DND-41 (cell line): ENCODE measurements around the gene HMCN2.

Source experiments
- ATAC-seq: fragments of 200-7000 bp; cut with Tn5 transposase; 3 replicates; pipeline ENCODE4 v1.9.1; 2021; ENCODE audit warnings: low read depth; ENCODE audit not compliant: insufficient read depth
- DNase-seq: peaks from one replicate; pipeline ENCODE4 v3.0.0-alpha.2; 2020
- H2AFZ ChIP-seq: 2 replicates; pipeline ENCODE4 v1.6.0; 2012; ENCODE audit warnings: low read depth, low read length
- H3K27ac ChIP-seq: 2 replicates; pipeline ENCODE4 v1.5.1; 2012; ENCODE audit warnings: low read length, inconsistent platforms
- H3K27me3 ChIP-seq: fragments of 200-600 bp; sonication (generic); 2 replicates; pipeline ENCODE4 v1.6.0; 2012; ENCODE audit warnings: low read length, mild to moderate bottlenecking, inconsistent platforms; ENCODE audit not compliant: insufficient read depth, poor library complexity
- H3K36me3 ChIP-seq: 2 replicates; pipeline ENCODE4 v1.5.1; 2012; ENCODE audit warnings: low read length, inconsistent platforms; ENCODE audit not compliant: insufficient read depth
- H3K4me1 ChIP-seq: 2 replicates; pipeline ENCODE4 v1.5.1; 2012; ENCODE audit warnings: mild to moderate bottlenecking, low read length; ENCODE audit not compliant: insufficient read depth
- H3K4me2 ChIP-seq: 2 replicates; pipeline ENCODE4 v1.6.0; 2012; ENCODE audit warnings: mild to moderate bottlenecking, moderate library complexity, low read length, inconsistent platforms; ENCODE audit not compliant: insufficient read depth
- H3K4me3 ChIP-seq, 2 experiments: fragments of 200-600 bp in 1 of 2; shearing (Covaris generic) in 1 of 2; 2 replicates each; pipeline ENCODE4 v1.5.1; 2012 to 2016; ENCODE audit warnings: inconsistent platforms in 2 of 2, low read length in 2 of 2, mild to moderate bottlenecking in 2 of 2, low read depth in 1 of 2, moderate library complexity in 1 of 2
- H3K79me2 ChIP-seq: 2 replicates; pipeline ENCODE4 v1.6.0; 2012; ENCODE audit warnings: low read length, inconsistent platforms; ENCODE audit not compliant: insufficient read depth
- H3K9ac ChIP-seq: 2 replicates; pipeline ENCODE4 v1.6.0; 2012; ENCODE audit warnings: low read depth, mild to moderate bottlenecking, inconsistent platforms, low read length, moderate library complexity
- H3K9me3 ChIP-seq: 2 replicates; pipeline ENCODE4 v1.5.1; 2012; ENCODE audit warnings: low read length, moderate library complexity, mild to moderate bottlenecking, inconsistent platforms; ENCODE audit not compliant: insufficient read depth, severe bottlenecking
- H4K20me1 ChIP-seq: 2 replicates; pipeline ENCODE4 v1.6.0; 2012; ENCODE audit warnings: low read length; ENCODE audit not compliant: insufficient read depth
- EZH2 ChIP-seq: IDR thresholded peaks from 3 replicates; pipeline ENCODE4 v1.6.1; 2012; ENCODE audit warnings: borderline replicate concordance, low read depth, mild to moderate bottlenecking, moderate library complexity, low read length, inconsistent platforms; ENCODE audit not compliant: severe bottlenecking
- TF ChIP-seq, protein P1 (sequence below): IDR thresholded peaks from 2 replicates; pipeline ENCODE4 v1.5.1; 2012; ENCODE audit warnings: borderline replicate concordance, low read length, moderate library complexity, mild to moderate bottlenecking; ENCODE audit not compliant: poor library complexity, severe bottlenecking; ENCODE audit errors: extremely low read depth

Gene HMCN2

DNA sequence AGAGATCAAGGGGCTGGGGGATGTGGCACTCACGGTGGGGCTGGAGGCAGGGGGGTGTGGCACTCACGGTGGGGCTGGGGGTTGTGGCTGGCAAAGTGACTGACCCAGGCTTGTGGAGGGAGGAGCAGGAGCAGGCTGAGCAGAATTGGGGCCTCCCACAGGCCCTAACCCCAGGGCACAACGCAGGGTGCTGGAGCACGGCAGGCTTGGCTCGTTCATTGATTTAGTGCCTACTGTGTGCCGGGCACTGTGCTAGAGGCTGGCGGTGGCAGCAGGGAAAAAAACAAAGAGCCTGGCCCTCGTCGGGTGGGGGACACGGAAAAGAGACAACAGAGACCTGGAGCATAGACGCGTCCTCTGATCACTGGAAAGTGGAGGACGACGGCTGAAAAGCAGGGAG, 80.9 kb downstream of the HMCN2 start:
- TF ChIP-seq, protein P1, sequence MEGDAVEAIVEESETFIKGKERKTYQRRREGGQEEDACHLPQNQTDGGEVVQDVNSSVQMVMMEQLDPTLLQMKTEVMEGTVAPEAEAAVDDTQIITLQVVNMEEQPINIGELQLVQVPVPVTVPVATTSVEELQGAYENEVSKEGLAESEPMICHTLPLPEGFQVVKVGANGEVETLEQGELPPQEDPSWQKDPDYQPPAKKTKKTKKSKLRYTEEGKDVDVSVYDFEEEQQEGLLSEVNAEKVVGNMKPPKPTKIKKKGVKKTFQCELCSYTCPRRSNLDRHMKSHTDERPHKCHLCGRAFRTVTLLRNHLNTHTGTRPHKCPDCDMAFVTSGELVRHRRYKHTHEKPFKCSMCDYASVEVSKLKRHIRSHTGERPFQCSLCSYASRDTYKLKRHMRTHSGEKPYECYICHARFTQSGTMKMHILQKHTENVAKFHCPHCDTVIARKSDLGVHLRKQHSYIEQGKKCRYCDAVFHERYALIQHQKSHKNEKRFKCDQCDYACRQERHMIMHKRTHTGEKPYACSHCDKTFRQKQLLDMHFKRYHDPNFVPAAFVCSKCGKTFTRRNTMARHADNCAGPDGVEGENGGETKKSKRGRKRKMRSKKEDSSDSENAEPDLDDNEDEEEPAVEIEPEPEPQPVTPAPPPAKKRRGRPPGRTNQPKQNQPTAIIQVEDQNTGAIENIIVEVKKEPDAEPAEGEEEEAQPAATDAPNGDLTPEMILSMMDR: no peak
- TF ChIP-seq EZH2: no peak
- DNase-seq: no peak
- no peaks in the 10 kb centered on the region for H3K9me3 ChIP-seq
- no peaks in the 10 kb centered on the region for H3K36me3 ChIP-seq
- H3K27me3 ChIP-seq: no peaks in the 10 kb centered on the region
- H4K20me1 ChIP-seq: no peaks in the 10 kb centered on the region; the same call in 1 of the 2 replicates
- no peak overlapping the region for H3K27ac ChIP-seq
- no peak overlapping the region for H2AFZ ChIP-seq
- no peak overlapping the region for H3K4me2 ChIP-seq
- H3K4me1 ChIP-seq: no peaks in the 10 kb centered on the region
- no peak overlapping the region for H3K4me3 ChIP-seq
- no peaks in the 10 kb centered on the region for H3K79me2 ChIP-seq
- no peak overlapping the region for H3K9ac ChIP-seq
- no peak for ATAC-seq

DNA sequence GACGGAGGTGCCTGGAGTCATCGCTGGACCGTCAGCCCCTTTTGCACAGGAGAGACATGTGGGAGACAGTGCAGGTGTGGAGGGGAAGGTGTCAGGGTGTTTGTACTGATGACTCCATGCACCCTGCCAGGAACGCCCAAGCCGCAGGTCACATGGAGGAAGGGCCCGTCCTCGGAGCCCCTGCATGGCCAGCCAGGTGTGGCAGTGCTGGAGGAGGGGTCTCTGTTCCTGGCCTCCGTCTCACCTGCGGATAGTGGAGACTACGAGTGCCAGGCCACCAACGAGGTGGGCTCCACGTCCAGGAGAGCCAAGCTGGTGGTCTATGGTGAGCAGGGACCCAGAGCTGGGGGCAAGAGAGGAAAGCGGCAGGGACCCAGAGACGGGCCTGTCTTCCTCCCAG, 81.5 kb downstream of the HMCN2 start:
- H2AFZ ChIP-seq: no peak overlapping the region
- no peaks in the 10 kb centered on the region for H3K27me3 ChIP-seq
- DNase-seq (no peak), ATAC-seq (no peak)
- H3K9me3 ChIP-seq: no peaks in the 10 kb centered on the region
- no peak overlapping the region for H3K9ac ChIP-seq
- no peaks in the 10 kb centered on the region for H3K36me3 ChIP-seq
- H3K27ac ChIP-seq: no peak overlapping the region
- H4K20me1 ChIP-seq: no peaks in the 10 kb centered on the region; the same call in 1 of the 2 replicates
- H3K4me1 ChIP-seq: no peaks in the 10 kb centered on the region
- H3K4me3 ChIP-seq: no peak overlapping the region
- TF ChIP-seq, protein P1: no peak
- TF ChIP-seq EZH2: no peak
- no peaks in the 10 kb centered on the region for H3K79me2 ChIP-seq
- no peak overlapping the region for H3K4me2 ChIP-seq

DNA sequence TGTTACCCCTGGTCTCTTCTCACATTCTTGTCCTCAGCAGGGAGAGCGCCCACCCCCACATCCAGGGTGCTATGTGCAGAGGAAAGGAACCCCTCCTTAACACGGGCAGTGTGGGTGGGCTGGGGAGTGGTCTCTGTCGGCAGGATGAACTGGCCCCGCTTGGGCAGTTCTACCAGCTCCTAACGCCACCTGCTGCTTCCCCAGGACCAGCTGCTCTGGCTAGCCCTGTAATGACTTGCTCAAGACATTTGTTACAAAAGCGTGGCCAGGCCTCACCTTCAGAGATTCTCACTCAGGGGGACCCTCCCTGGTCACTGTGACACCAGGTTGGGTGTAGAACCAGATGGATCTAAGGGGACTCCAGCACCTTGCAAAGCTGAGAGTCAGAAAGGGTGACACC, 82.4 kb downstream of the HMCN2 start:
- Histone ChIP-seq H3K79me2 (no peaks in the 10 kb centered on the region), H3K9me3 (no peaks in the 10 kb centered on the region), H3K27me3 (no peaks in the 10 kb centered on the region), H3K9ac (no peak overlapping the region), H3K4me3 (no peak overlapping the region), H3K4me1 (no peaks in the 10 kb centered on the region), H4K20me1 (no peaks in the 10 kb centered on the region; the same call in 1 of the 2 replicates), H2AFZ (no peak overlapping the region), H3K27ac (no peak overlapping the region), H3K36me3 (no peaks in the 10 kb centered on the region), H3K4me2 (no peak overlapping the region)
- ATAC-seq: no peak
- TF ChIP-seq EZH2: no peak
- TF ChIP-seq, protein P1: no peak
- DNase-seq: no peak

DNA sequence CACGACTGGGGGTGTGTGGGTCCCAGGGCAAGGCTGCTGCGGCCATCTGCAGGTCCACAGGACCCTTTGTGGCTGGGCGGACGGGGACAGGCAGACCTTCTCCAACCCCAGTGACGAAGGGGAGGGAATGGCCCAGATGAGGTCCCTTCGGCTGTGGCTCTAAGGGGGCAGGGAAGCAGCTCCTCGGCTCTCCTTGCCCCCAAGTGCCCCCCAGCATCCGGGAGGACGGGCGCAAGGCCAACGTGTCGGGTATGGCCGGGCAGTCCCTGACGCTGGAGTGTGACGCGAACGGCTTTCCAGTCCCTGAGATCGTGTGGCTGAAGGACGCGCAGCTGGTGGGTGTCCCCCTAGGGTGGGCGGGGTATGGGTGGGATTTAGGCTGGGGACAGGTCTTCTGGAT, 82.8 kb downstream of the HMCN2 start:
- no peak for DNase-seq

More for the DNA sequence above, 82.8 kb downstream of the HMCN2 start:
- no peak for ATAC-seq
- H3K79me2 ChIP-seq: no peaks in the 10 kb centered on the region
- no peaks in the 10 kb centered on the region for H3K36me3 ChIP-seq
- H3K27ac ChIP-seq: no peak overlapping the region
- no peak overlapping the region for H3K4me3 ChIP-seq
- no peak for TF ChIP-seq EZH2
- TF ChIP-seq, protein P1: no peak
- no peak overlapping the region for H3K9ac ChIP-seq
- H3K9me3 ChIP-seq: no peaks in the 10 kb centered on the region
- no peaks in the 10 kb centered on the region; the same call in 1 of the 2 replicates for H4K20me1 ChIP-seq
- no peak overlapping the region for H2AFZ ChIP-seq
- no peaks in the 10 kb centered on the region for H3K27me3 ChIP-seq
- H3K4me1 ChIP-seq: no peaks in the 10 kb centered on the region
- H3K4me2 ChIP-seq: no peak overlapping the region
